GM19023 (cell line): Measurements from ENCODE around the gene FASTKD3.
A peak's percentile ranks its signal among the peaks of the same experiment; 100 is the strongest.

Experiments used
- ATAC-seq: cut with Tn5 transposase; IDR thresholded peaks from one replicate; pipeline ENCODE4 v1.9.1; 2021; ENCODE audit warnings: mild to moderate bottlenecking, moderate library complexity; ENCODE audit not compliant: unreplicated experiment

Gene FASTKD3

GRCh38 chr5:7881816-7882215 is 13.0 kb upstream of the FASTKD3 start:
- ATAC-seq: no peak

GRCh38 chr5:7881091-7881490 is 12.3 kb upstream of the FASTKD3 start:
- no peak for ATAC-seq

DNA sequence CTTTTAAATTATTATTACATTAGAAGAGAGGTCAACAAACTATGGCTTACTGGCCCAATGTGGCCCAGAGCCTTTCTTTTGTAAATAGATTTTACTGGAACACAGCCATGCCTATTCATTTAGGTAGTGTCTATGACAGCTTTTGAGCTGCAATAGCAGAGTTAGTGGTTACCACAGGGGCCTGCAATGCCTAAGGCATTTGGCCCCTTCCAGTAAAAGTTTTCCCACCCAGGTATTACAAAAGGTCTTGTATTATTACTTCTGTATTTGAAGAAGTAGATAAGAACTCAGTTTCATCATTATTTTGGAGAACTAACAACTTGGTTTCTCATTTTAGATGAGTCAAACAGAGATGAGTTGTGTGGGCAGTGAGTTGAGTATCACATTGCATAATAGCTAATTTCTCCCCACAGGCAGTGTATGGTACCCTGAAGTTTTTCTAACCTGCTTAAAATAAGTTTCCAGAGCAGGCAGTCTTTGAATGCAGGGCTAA is 9.6 kb upstream of the FASTKD3 start:
- peak; percentile 96 for ATAC-seq

- no peak for ATAC-seq
Measured at GRCh38 chr5:7877851-7878250, 9.0 kb upstream of the FASTKD3 start.

GRCh38 chr5:7876867-7877266 is 8.0 kb upstream of the FASTKD3 start:
- ATAC-seq: no peak

DNA sequence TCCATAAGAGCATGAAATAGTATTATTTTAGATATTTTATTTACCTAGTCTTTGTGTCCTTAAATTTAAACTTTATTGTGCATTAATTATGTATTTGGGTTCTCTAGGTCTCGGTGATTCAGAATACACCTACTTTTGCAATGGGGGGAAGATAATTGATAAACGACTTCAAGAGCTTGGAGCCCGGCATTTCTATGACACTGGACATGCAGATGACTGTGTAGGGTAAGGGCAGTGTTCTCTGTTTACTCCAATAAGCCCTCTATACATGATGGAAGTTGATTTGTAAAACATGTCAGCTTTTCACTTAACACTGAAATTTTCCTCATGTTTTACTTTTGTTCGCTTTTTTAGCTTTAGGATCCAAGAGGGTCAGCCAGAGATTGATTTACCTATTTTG is 6.3 kb upstream of the FASTKD3 start:
- no peak for ATAC-seq

GRCh38 chr5:7874639-7875038 is 5.8 kb upstream of the FASTKD3 start:
- no peak for ATAC-seq

GRCh38 chr5:7873216-7873615 is 4.4 kb upstream of the FASTKD3 start:
- ATAC-seq: no peak

DNA sequence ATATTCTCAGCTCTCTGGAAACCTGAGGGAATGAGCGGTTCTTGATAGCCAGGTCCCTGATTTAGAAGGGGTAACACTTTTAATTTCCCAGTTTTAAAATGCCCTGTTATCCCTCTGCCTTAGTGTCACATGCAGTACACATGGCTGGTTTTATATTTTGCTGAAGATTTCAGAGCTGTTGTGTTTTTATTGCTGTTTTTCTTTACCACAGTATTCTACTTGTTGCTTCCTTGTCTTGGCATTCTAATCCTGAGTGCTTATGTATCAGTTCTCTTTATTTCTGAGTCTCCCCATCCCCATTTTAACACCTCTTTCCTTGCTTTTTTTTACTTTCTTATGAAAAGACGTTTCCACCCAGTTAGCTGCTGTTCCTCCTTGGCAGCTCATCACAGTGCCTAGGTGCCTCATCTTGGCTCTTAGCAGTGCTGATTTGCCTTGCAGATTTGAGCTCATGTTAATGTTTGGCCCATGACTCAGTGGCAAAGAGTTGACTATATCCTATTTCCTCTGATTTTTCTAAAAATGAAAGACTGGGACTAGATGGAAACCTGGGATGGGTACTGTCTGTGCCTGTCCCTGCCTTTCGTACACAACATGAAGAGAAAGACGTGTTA is 3.8 kb upstream of the FASTKD3 start:
- no peak for ATAC-seq

GRCh38 chr5:7871653-7872052 is 2.8 kb upstream of the FASTKD3 start:
- ATAC-seq: no peak

DNA sequence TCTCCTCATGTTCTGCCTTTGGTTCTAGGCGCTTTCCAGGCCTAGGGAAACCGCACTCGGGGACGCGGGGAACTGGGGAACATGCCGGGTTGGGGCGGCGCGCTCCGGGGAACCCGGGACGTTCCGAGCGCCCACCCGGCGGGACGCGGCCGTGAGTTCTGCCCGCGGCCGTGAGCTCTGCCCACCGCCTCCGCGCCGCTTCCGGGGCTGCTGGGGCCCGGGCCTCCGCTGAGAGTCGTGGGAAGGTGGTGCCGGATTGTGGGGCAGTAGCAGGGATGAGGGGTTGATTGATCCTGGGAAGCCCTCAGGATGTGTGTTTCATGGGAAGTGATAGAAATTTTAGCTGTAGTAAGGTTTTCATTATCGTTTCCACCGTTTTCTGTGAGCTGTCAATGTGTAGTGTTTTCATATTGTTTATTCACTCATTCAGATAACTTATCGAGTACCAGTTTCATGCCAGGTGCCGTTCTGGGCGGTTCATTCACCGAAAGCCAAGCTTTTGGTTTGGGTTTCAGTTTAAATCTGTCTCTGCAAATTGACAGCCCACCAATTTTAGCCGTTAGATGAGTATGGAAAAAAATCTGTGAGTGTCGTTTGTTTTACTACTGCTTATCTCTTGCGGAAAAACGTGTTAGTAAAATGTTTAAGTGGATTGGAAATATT is 774 bp upstream of the FASTKD3 start:
- ATAC-seq: peak; percentile 34

- peak; percentile 0 for ATAC-seq
Measured at GRCh38 chr5:7868427-7868772, 431 bp downstream of the FASTKD3 start.

DNA sequence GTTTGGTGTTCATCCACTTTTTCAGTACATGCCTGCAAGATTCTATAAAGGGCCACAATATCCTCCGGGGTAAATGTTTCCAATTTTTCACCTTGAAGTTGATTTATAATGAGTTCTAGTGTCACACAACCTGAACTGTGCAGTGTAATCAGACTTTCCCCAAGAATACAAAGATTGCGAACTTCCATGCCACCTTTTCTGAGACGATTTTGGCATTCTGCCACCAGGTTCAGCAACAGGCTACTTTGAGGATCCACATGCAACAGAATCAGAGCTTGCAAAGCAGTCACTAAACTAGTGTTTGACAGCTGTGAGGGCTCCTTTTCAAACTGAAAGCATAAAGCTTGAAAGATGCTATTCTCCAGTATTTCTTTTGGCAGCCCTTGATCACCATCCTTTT is 1.6 kb downstream of the FASTKD3 start:
- ATAC-seq: no peak

DNA sequence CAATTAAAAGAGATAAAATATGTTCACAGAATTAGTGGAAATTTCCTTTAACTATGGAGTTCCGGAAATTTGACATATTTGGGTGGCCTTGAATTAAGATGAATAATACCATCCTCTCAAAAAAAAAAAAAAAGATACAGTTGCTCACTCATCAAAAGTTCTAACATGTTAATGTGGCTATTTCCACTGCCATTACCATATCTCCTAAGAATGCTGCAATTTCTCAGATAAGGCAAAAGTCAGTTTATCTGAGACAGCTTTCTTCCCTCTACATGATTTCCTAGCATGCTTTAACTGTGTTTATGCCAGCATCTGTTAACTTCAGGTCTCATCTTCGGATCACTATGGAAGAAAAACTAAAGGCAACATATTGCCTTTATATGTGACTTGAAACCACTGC is 2.6 kb downstream of the FASTKD3 start:
- ATAC-seq: no peak

GRCh38 chr5:7857926-7858632 is 10.8 kb downstream of the FASTKD3 start:
- ATAC-seq: no peak

DNA sequence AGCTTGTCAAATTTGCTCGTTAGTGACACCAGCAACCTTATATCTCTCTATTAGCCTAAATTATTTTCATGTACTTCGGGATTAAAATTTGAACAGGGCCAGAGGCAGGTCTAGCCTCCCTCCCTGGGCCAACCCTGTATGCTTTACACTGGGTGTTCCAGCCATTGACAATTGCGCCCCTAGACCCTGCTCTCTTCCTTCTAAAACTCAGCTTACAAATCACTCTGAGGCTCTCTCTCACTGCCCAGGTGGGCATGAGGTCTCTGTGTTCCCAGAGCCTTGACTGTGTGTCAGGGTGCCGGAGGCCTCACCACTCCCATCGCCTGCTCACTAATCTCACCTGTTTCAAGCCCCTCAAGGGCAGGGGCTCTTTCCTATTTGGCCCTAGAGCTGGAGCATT is 11.5 kb downstream of the FASTKD3 start:
- no peak for ATAC-seq

GRCh38 chr5:7856855-7857254 is 12.0 kb downstream of the FASTKD3 start:
- no peak for ATAC-seq

GRCh38 chr5:7855611-7856010 is 13.2 kb downstream of the FASTKD3 start:
- no peak for ATAC-seq

DNA sequence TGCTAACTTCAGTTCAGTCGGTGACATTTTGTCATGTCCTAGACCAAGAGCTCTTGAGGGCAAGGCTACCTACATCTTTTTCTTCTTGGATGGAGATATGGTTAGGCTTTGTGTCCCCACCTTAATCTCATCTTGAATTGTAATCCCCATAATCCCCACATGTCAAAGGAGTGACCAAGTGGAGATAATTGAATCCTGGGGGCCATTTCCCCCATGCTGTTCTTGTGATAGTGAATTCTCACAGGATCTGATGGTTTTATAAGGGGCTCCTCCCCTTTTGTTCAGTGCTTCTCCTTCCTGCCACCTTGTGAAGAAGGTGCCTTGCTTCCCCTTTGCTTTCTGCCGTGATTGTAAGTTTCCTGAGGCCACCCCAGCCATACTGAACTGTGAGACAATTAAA is 15.8 kb downstream of the FASTKD3 start:
- no peak for ATAC-seq

DNA sequence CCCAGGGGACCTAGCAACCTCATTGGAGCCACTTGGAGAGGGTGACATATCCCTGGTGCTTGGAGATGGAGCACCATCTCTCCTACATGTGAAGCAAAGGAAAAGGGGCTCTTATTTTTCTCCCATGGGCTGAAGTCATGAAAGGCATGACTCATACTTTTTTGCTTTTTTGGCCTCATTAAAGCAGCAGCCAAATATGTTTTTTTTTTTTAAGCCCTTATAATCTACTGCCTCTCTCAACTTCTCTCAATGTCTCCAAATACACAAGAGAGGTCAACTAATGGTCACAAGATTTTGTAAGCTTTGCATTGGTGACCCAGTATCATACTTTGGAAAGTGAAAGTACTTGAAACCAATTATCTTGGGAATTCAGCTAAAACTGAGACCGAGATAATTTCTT is 16.3 kb downstream of the FASTKD3 start:
- ATAC-seq: no peak

GRCh38 chr5:7851617-7852289 is 17.1 kb downstream of the FASTKD3 start:
- ATAC-seq: no peak

GRCh38 chr5:7851240-7851592 is 17.6 kb downstream of the FASTKD3 start:
- ATAC-seq: no peak
